Measurements from ENCODE around the gene RALB.
A peak's percentile ranks its signal among the peaks of the same experiment; 100 is the strongest.
"Not testable (repeated sequence)": the region's sequence is repeated elsewhere in the genome, so short reads cannot be mapped to it uniquely, and the experiment has no call there.

The RALB gene

GRCh38 chr2:120224735-120225548 is 27.7 kb upstream of the RALB start:
- DNase-seq, result no peak

- DNase-seq, result no peak
These were observed 27.0 kb upstream of the RALB start for GRCh38 chr2:120225549-120226065.

- DNase-seq, result no peak
These were observed 26.3 kb upstream of the RALB start for GRCh38 chr2:120226316-120226715.

GRCh38 chr2:120227111-120227991 is 25.3 kb upstream of the RALB start:
- no peak for DNase-seq

GRCh38 chr2:120228503-120228902 is 24.1 kb upstream of the RALB start:
- DNase-seq, result no peak

GRCh38 chr2:120229341-120229740 is 23.3 kb upstream of the RALB start:
- DNase-seq, result no peak

GRCh38 chr2:120230515-120231471 is 21.9 kb upstream of the RALB start:
- no peak for DNase-seq

GRCh38 chr2:120231564-120231973 is 21.1 kb upstream of the RALB start:
- DNase-seq, result peak; percentile 21

GRCh38 chr2:120231974-120232635 is 20.5 kb upstream of the RALB start:
- DNase-seq, result peak; percentile 84

- no peak for DNase-seq
These were observed 19.4 kb upstream of the RALB start for GRCh38 chr2:120233292-120233691.

GRCh38 chr2:120235158-120235557 is 17.5 kb upstream of the RALB start:
- DNase-seq, result not testable (repeated sequence)

GRCh38 chr2:120235681-120236080 is 17.0 kb upstream of the RALB start:
- no peak for DNase-seq

- no peak for DNase-seq
These were observed 16.3 kb upstream of the RALB start for GRCh38 chr2:120236316-120236715.

- DNase-seq, result no peak
These were observed 15.9 kb upstream of the RALB start for GRCh38 chr2:120236791-120237190.

GRCh38 chr2:120237491-120237902 is 15.2 kb upstream of the RALB start:
- DNase-seq, result no peak

GRCh38 chr2:120238728-120239487 is 13.7 kb upstream of the RALB start:
- DNase-seq, result no peak

GRCh38 chr2:120239488-120240287 is 13.0 kb upstream of the RALB start:
- no peak for DNase-seq

GRCh38 chr2:120240901-120241429 is 11.7 kb upstream of the RALB start:
- no peak for DNase-seq

- DNase-seq, result no peak
These were observed 11.0 kb upstream of the RALB start for GRCh38 chr2:120241684-120242083.

GRCh38 chr2:120243211-120243610 is 9.4 kb upstream of the RALB start:
- DNase-seq, result no peak

Data from CD4-positive, alpha-beta T cell treated with Interleukin-10 for 1 hour (primary cell).